ENCODE measurements around the gene CAMK2A.

- no peak for TF ChIP-seq CTCF (conservative IDR thresholded peaks at IDR 0.05)
- no peak for TF ChIP-seq EZH2 (IDR thresholded peaks at IDR 0.05; ENCODE audit: low read depth)
These were observed 19.7 kb upstream of the CAMK2A start for GRCh38 chr5:150309101-150309885.
